HG02943 (cell line): ENCODE results near the gene UTP3.
A peak's percentile ranks its signal among the peaks of the same experiment; 100 is the strongest.
"Not testable (repeated sequence)": the region's sequence is repeated elsewhere in the genome, so short reads cannot be mapped to it uniquely, and the experiment has no call there.

Experiments used
- ATAC-seq: cut with Tn5 transposase; IDR thresholded peaks from one replicate; pipeline ENCODE4 v1.9.1; 2021; ENCODE audit warnings: mild to moderate bottlenecking, low read depth, moderate library complexity; ENCODE audit not compliant: unreplicated experiment

UTP3 gene

GRCh38 chr4:70713453-70714078 is 25.2 kb downstream of the UTP3 start:
- ATAC-seq, result no peak

- ATAC-seq, result no peak
Observed at GRCh38 chr4:70714079-70714887, 26.0 kb downstream of the UTP3 start.

DNA sequence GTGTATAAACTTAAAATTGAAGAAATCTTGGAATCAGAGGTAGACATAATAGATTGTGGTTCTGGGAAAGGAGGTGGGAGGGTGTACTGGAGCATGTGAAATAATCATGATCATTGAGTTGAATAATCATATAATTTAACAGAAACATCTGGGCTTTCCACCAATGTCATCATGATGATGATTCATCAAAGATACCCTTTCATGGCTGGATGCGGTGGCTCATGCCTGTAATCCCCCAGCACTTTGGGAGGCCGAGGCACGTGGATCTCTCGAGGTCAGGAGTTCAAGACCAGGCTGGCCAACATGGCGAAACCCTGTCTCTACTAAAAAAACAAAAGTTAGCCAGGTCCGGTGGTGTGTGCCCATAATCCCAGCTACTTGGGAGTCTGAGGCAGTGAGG is 26.8 kb downstream of the UTP3 start:
- no peak for ATAC-seq

DNA sequence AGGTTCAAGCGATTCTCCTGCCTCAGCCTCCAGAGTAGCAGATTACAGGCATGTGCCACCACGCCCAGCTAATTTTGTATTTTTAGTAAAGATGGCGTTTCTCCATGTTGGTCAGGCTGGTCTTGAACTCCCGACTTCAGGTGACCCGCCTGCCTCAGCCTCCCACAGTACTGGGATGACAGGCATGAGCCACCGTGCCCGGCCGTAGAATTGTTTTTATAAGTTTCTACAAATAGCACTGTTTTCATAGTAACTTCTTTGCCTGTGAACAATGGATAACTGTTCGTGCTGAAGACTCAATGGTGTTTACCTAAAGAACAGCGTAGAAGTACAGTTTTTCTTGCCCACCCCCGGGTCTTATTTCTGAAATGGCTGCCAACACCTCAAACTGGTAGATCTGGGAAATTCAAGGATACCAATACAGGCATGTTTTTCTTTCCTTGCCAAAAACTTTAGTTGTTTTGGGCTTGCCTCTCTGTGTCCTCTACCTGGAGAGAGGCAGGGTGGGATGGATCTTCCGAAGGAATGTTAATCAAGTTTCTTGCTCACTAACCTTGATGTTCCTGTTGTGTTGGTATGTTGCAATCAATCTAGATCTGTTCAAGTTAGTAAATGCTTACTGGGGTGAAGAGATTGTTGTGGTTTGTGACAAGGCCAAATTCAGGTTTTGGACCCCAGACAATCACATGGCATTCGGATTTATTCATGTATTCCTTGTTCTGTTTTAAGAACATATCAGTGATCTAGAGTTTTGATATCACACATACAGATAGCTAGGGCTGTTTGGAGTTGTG is 30.7 kb downstream of the UTP3 start:
- no peak for ATAC-seq

- no peak for ATAC-seq
Observed at GRCh38 chr4:70721747-70722146, 33.4 kb downstream of the UTP3 start, which contains the start of gene RUFY3. Gene RUFY3, plus strand, starts transcription at chr4:70721964. Its CDS starts 610 bp downstream, at chr4:70722574.

DNA sequence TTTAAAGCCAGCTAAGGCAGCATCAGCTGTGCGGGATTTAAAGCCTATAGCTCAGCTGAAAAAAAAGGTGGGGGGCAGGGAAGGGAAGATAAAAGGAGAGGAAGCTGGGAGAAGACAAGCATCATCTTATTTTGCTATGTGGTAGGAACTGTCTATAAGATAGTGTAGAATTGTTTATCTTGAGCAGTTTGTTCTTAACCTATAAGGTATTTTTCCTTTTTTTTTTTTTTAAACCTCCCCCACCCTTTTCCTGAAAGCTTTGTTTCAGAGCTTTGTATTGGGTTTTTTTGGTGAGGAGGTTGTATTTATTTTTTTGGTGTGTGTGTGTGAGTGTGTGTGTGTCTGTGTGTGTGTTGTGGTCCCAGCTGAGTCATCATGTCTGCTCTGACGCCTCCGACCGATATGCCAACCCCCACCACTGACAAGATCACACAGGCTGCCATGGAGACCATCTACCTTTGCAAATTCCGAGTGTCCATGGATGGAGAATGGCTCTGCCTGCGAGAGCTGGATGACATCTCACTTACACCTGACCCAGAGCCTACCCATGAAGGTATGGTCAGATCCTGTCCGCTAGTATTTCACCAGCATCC is 34.0 kb downstream of the UTP3 start:
- no peak for ATAC-seq

DNA sequence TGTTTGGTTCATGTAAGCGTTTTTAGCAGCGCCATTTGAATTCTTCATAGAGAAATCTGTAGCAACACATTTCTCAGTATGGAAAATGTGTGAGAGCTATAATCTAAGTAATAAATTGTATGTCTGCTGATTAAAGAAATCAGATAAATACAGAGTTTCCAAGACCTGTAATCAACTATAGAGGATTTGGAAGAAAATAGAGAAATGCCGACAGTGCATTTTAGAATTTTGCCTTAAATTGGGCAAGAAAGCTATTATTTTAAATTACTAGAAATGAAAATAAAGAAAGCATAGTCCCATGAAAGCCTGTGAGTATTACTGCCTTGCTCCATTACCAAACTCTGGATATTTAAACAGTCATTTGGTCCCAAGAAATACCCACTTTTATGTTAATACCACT is 36.1 kb downstream of the UTP3 start:
- ATAC-seq, result no peak

GRCh38 chr4:70725633-70726032 is 37.3 kb downstream of the UTP3 start:
- no peak for ATAC-seq

GRCh38 chr4:70726515-70726914 is 38.2 kb downstream of the UTP3 start:
- not testable (repeated sequence) for ATAC-seq

DNA sequence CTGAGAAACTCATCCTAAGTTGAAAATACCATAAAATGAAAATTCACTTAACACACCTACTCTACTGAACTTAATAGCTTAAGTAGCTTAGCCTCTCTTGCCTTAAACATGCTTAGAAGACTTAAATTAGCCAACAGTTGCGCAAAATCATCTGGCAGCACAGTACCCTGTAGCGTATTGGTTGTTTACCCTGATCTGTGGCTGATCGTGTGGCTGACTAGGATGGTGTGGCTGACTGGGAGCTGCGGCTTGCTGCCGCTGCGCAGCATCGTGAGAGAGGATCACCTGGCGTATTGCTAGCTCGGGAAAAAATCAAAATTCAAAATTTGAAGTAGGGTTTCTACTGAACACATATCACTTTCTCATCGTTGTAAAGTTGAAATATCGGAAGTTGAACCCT is 39.8 kb downstream of the UTP3 start:
- no peak for ATAC-seq

- ATAC-seq, result not testable (repeated sequence)
Observed at GRCh38 chr4:70732878-70733277, 44.5 kb downstream of the UTP3 start.

- peak; percentile 93 for ATAC-seq
Observed at GRCh38 chr4:70734168-70734954, 46.0 kb downstream of the UTP3 start.

GRCh38 chr4:70734971-70735370 is 46.6 kb downstream of the UTP3 start:
- ATAC-seq, result no peak

DNA sequence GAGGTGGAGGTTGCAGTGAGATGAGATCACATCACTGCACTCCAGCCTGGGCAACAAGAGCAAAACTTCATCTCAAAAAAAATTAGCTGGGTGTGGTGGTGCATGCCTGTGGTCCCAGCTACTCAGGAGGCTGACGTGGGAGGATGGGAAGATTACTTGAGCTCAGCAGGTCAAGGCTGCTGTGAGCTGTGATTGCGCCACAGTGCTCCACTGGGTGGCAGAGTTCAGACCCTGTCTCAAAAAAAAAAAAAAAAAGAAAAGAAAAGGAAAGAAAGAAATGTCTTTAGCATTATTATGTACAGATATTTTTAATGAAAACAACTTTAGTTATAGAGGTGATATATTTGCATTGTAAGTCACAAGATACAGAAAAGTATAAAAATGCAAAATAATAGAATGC is 47.6 kb downstream of the UTP3 start:
- not testable (repeated sequence) for ATAC-seq

DNA sequence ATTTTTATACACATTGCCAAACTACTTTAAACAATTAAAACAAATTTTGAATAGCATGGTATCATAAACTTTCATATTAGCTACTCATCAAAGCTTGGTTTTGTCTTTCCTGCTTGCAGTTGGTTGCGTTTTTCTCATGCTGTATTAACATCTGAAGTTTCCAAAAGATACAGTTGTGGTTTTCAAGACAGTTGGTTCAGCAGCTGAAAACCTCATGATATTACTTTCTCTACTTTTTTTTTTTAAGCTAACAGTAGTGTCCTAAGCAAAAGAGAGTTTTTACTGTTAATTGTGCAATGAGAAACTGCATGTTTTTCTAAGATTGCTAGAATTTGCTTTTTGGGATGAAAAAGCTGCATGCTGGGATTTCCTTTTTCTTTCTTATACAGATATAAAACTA is 48.7 kb downstream of the UTP3 start:
- ATAC-seq, result no peak

DNA sequence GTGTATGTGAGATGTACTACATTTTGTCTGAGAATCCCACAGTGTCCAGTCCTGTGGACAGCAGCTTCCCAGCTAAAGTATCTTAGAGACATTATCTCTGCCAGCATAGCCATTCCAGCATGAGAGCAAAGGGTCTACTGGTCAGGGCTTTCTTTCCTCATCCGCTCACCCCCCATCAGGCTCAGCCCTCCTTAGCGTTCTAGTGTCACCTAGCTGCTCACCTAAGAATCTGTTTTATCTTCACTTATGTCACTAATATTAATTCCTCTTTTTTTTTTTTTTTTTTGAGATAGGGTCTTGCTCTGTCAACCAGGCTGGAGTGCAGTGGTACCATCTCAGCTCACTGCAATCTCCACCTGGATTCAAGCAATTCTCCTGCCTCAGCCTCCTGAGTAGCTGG is 49.1 kb downstream of the UTP3 start:
- ATAC-seq, result no peak

- no peak for ATAC-seq
Observed at GRCh38 chr4:70739496-70740337, 51.4 kb downstream of the UTP3 start.
